OCI-LY7 (cell line): ENCODE data around the gene NAV3. TPM values are rescaled to one million over a fixed set of nuclear protein-coding genes. Genes with fewer than 3 reads are reported as not detected.

Experiments used
- BruUV-seq: library from RNA; stranded (reverse); fragments of 400-500 nt; replicated peaks from 2 replicates; lab custom pipeline; 2021; lab: Mats Ljungman, UMichigan
- CTCF ChIA-PET: fragments of 300-600 bp; sonication (Branson Sonifier 250); formaldehyde crosslinking; loops from one replicate; lab custom pipeline; 2022; ENCODE audit warnings: antibody characterized with exemption; ENCODE audit not compliant: unreplicated experiment; lab: Charles Lee
- POLR2A ChIA-PET: fragments of 300-600 bp; sonication (Branson Sonifier 250); formaldehyde crosslinking; loops from one replicate; lab custom pipeline; 2022; ENCODE audit warnings: antibody characterized with exemption; lab: Charles Lee
- DNase-seq: peaks from one replicate; pipeline ENCODE4 v3.0.0-alpha.2; 2015; ENCODE audit warnings: low spot score
- H2AFZ ChIP-seq: fragments of 200-600 bp; sonication (generic), shearing (Covaris generic); 2 replicates; pipeline ENCODE4 v1.6.1; 2014; ENCODE audit warnings: mild to moderate bottlenecking, antibody characterized with exemption, low read length, moderate library complexity
- H3K27ac ChIP-seq: fragments of 200-600 bp; sonication (generic); 2 replicates; pipeline ENCODE4 v1.5.1; 2014; ENCODE audit warnings: mixed run types, low read depth, mild to moderate bottlenecking, moderate library complexity, low read length, inconsistent platforms; ENCODE audit not compliant: poor library complexity, severe bottlenecking
- H3K36me3 ChIP-seq: fragments of 200-600 bp; sonication (generic); 2 replicates; pipeline ENCODE4 v1.6.1; 2014; ENCODE audit warnings: mild to moderate bottlenecking, antibody characterized with exemption, low read length, moderate library complexity, mixed read lengths; ENCODE audit not compliant: insufficient read depth
- H3K4me1 ChIP-seq: fragments of 200-600 bp; sonication (generic); 2 replicates; pipeline ENCODE4 v1.5.1; 2014; ENCODE audit warnings: mild to moderate bottlenecking, low read length; ENCODE audit not compliant: insufficient read depth, poor library complexity, severe bottlenecking
- H3K4me2 ChIP-seq: fragments of 200-600 bp; sonication (generic); 2 replicates; pipeline ENCODE4 v1.6.1; 2014; ENCODE audit warnings: mild to moderate bottlenecking, low read length
- H3K4me3 ChIP-seq: fragments of 200-600 bp; sonication (generic); 2 replicates; pipeline ENCODE4 v1.5.1; 2014; ENCODE audit warnings: mild to moderate bottlenecking, low read depth, low read length; ENCODE audit not compliant: poor library complexity, severe bottlenecking
- H3K79me2 ChIP-seq: fragments of 200-600 bp; sonication (generic); 2 replicates; pipeline ENCODE4 v1.6.1; 2016; ENCODE audit warnings: low read depth, mild to moderate bottlenecking, low read length, moderate library complexity, mixed read lengths; ENCODE audit not compliant: insufficient read depth
- H3K9me2 ChIP-seq: fragments of 200-600 bp; sonication (generic); 2 replicates; pipeline ENCODE4 v1.6.1; 2016; ENCODE audit warnings: mild to moderate bottlenecking, low read length, mixed read lengths; ENCODE audit not compliant: insufficient read depth
- H3K9me3 ChIP-seq: fragments of 200-600 bp; sonication (generic); 2 replicates; pipeline ENCODE4 v1.6.1; 2014; ENCODE audit warnings: mild to moderate bottlenecking, mixed run types, low read length, mixed read lengths
- H4K20me1 ChIP-seq: fragments of 200-600 bp; sonication (generic); 2 replicates; pipeline ENCODE4 v1.6.1; 2014; ENCODE audit warnings: mild to moderate bottlenecking, antibody characterized with exemption, low read length, moderate library complexity, mixed read lengths; ENCODE audit not compliant: insufficient read depth
- CTCF ChIP-seq: fragments of 200-600 bp; sonication (generic); conservative IDR thresholded peaks from 2 replicates; pipeline ENCODE4 v1.5.1; 2014; ENCODE audit warnings: mild to moderate bottlenecking, antibody characterized with exemption, low read length, moderate library complexity, mixed read lengths
- EZH2phosphoT487 ChIP-seq: fragments of 200-600 bp; sonication (generic); IDR thresholded peaks from 2 replicates; pipeline ENCODE4 v1.6.1; 2018; ENCODE audit warnings: low read depth, borderline replicate concordance, mild to moderate bottlenecking, mixed run types, antibody characterized with exemption, low read length, moderate library complexity, mixed read lengths
- intact Hi-C: fragments of 100-400 bp; cut with micrococcal nuclease; formaldehyde crosslinking; loops from one replicate; pipeline ENCODE4 v1.10.0; 2022; ENCODE audit not compliant: unreplicated experiment
- total RNA-seq, 2 experiments: library from RNA; depleted of rRNA in 1 of 2; stranded (reverse); fragments of >200 nt in 1 of 2; shearing (Covaris generic) in 1 of 2; gene quantifications; 2 replicates each; pipeline ENCODE4 v1.2.3, GENCODE V29; 2014 to 2022

The NAV3 gene
- total RNA-seq, 2 experiments from 2014 or later = 0.68 to 1.6 TPM

- POLR2A ChIA-PET = interaction anchor here (0.6 to 1.0 kb wide), 2 partner anchors 9 to 41 kb away, joined by 3 read pairs; no protein-coding TSS in a partner anchor
These were observed 430.3 kb downstream of the NAV3 start for GRCh38 chr12:78260976-78261375.

GRCh38 chr12:78261901-78262300, 431.2 kb downstream of the NAV3 start:
- Histone ChIP-seq H3K9me3 (no peaks in the 10 kb centered on the region), H3K4me3 (no peak overlapping the region), H3K36me3 (no peaks in the 10 kb centered on the region), H3K4me2 (no peak overlapping the region), H3K9me2 (no peaks in the 10 kb centered on the region), H4K20me1 (no peaks in the 10 kb centered on the region), H3K4me1 (no peaks in the 10 kb centered on the region), H2AFZ (no peak overlapping the region), H3K79me2 (no peaks in the 10 kb centered on the region), H3K27ac (no peak overlapping the region)
- CTCF ChIA-PET = no interaction called here
- TF ChIP-seq EZH2phosphoT487 (no peak), CTCF (no peak)
- no peak for DNase-seq
- BruUV-seq = no TSS peak
- intact Hi-C loops = no loop called here
- POLR2A ChIA-PET = interaction anchor here (0.6 to 1.0 kb wide), 2 partner anchors 223 to 742 kb away, joined by 3 read pairs; no protein-coding TSS in a partner anchor

More at GRCh38 chr12:78260976-78261375, 430.3 kb downstream of the NAV3 start:
- H3K4me2 ChIP-seq = no peak overlapping the region
- H4K20me1 ChIP-seq = no peaks in the 10 kb centered on the region
- no peaks in the 10 kb centered on the region for H3K9me2 ChIP-seq
- no peaks in the 10 kb centered on the region for H3K9me3 ChIP-seq
- H3K27ac ChIP-seq = no peak overlapping the region
- H3K36me3 ChIP-seq = no peaks in the 10 kb centered on the region
- no TSS peak for BruUV-seq
- CTCF ChIA-PET = no interaction called here
- intact Hi-C loops = no loop called here
- TF ChIP-seq CTCF (no peak), EZH2phosphoT487 (no peak)
- no peaks in the 10 kb centered on the region for H3K79me2 ChIP-seq
- no peak for DNase-seq
- no peak overlapping the region for H3K4me3 ChIP-seq
- no peaks in the 10 kb centered on the region for H3K4me1 ChIP-seq
- no peak overlapping the region for H2AFZ ChIP-seq
